ENCODE results near the gene DESI2.

The DESI2 gene

GRCh38 chr1:244651956-244652622 lies 837 bp upstream of the DESI2 start:
- ChIA-PET POLR2A (interaction anchor here (0.6 to 1.5 kb wide), 4 partner anchors 25 to 201 kb away, joined by 3 to 5 read pairs (median 4); no protein-coding TSS in a partner anchor), CTCF (interaction anchor here (0.5 to 2.6 kb wide), 6 partner anchors 13 to 904 kb away, joined by 3 to 13 read pairs (median 5); no protein-coding TSS in a partner anchor)
- Histone ChIP-seq H3K27ac (ENCODE audit: extremely low read depth, low read depth, low read length) (peak overlapping the region; percentile 18; the same call in 1 of the 2 replicates), H3K9me3 (ENCODE audit: control insufficient read depth, insufficient read depth, low read depth, low read length) (no peaks in the 10 kb centered on the region), H3K36me3 (ENCODE audit: control insufficient read depth in 2 of 2, insufficient read depth in 1 of 2, low read length in 2 of 2) (peaks cover 0 to 2% of the 10 kb centered on the region in 2 experiments; a peak in 2 of 3 replicates), H3K4me3 (ENCODE audit: low read depth, low read length) (peak overlapping the region; percentile 31), H3K4me1 (ENCODE audit: control insufficient read depth, insufficient read depth, low read length) (peaks cover 11% of the 10 kb centered on the region; the same call in 1 of the 2 replicates)
- TF ChIP-seq ZNF366 (tag by site-specific recombination; conservative IDR thresholded peaks at IDR 0.05), result peak; percentile 76
- TF ChIP-seq ZNF513 (tag by site-specific recombination; IDR thresholded peaks at IDR 0.05), result peak; percentile 69; the same call in 1 of the 2 replicates
- peak; percentile 88 for TF ChIP-seq ZNF24 (tag by site-specific recombination; IDR thresholded peaks at IDR 0.05)
- peak; percentile 68 for TF ChIP-seq ZNF580 (tag by site-specific recombination; IDR thresholded peaks at IDR 0.05)
- TF ChIP-seq ZNF692 (tag by site-specific recombination; IDR thresholded peaks at IDR 0.05), result peak; percentile 7; the same call in 1 of the 2 replicates
- TF ChIP-seq SCRT2 (tag by site-specific recombination; IDR thresholded peaks at IDR 0.05), result peak; percentile 63; the same call in 1 of the 2 replicates
- TF ChIP-seq ZNF792 (tag by site-specific recombination; IDR thresholded peaks at IDR 0.05), result no peak
- TF ChIP-seq IKZF3 (tag by site-specific recombination; IDR thresholded peaks at IDR 0.05), result peak; percentile 27; the same call in 1 of the 2 replicates
- 0 out of 2 replicates have a peak, but pooled peaks have one; percentile 37 for TF ChIP-seq ZSCAN4 (tag by site-specific recombination; IDR thresholded peaks at IDR 0.05)
- peak; percentile 51 for TF ChIP-seq ZNF843 (tag by site-specific recombination; IDR thresholded peaks at IDR 0.05)
- TF ChIP-seq REPIN1 (tag by site-specific recombination; IDR thresholded peaks at IDR 0.05; ENCODE audit: low read depth), result peak; percentile 83
- peak; percentile 62; the same call in 1 of the 2 replicates for TF ChIP-seq ZNF391 (tag by site-specific recombination; IDR thresholded peaks at IDR 0.05; ENCODE audit: borderline replicate concordance, low read depth)
- peak; percentile 95 for TF ChIP-seq ZNF2 (tag by site-specific recombination; IDR thresholded peaks at IDR 0.05)
- TF ChIP-seq ZNF394 (tag by site-specific recombination; IDR thresholded peaks at IDR 0.05; ENCODE audit: borderline replicate concordance), result peak; percentile 56; the same call in 1 of the 2 replicates
- 0 out of 2 replicates have a peak, but pooled peaks have one; percentile 5 for TF ChIP-seq KLF1 (tag by site-specific recombination; IDR thresholded peaks at IDR 0.05)
- no peak for TF ChIP-seq ZNF404 (tag by site-specific recombination; IDR thresholded peaks at IDR 0.05)
- TF ChIP-seq ZNF704 (tag by site-specific recombination; IDR thresholded peaks at IDR 0.05), result no peak
- peak; percentile 98; the same call in 1 of the 2 replicates for TF ChIP-seq ZNF501 (tag by site-specific recombination; IDR thresholded peaks at IDR 0.05)
- no peak for TF ChIP-seq KLF7 (tag by site-specific recombination; IDR thresholded peaks at IDR 0.05; ENCODE audit: borderline replicate concordance)
- peak; percentile 49; the same call in 1 of the 2 replicates for TF ChIP-seq ZNF664 (tag by site-specific recombination; IDR thresholded peaks at IDR 0.05)
- TF ChIP-seq HOXD13 (CRISPR knock-in tag; IDR thresholded peaks at IDR 0.05; ENCODE audit: borderline replicate concordance), result no peak
- peak; percentile 94 for TF ChIP-seq ZFP37 (tag by site-specific recombination; IDR thresholded peaks at IDR 0.05)
- TF ChIP-seq SP7 (tag by site-specific recombination; IDR thresholded peaks at IDR 0.05), result peak; percentile 81; the same call in 1 of the 2 replicates
- TF ChIP-seq ZNF629 (tag by site-specific recombination; IDR thresholded peaks at IDR 0.05), result peak; percentile 63; the same call in 1 of the 2 replicates
- TF ChIP-seq ZEB2 (tag by site-specific recombination; IDR thresholded peaks at IDR 0.05), result 0 out of 2 replicates have a peak, but pooled peaks have one; percentile 91
- no peak for TF ChIP-seq ZNF146 (tag by site-specific recombination; IDR thresholded peaks at IDR 0.05)
- TF ChIP-seq BCL11B (tag by site-specific recombination; IDR thresholded peaks at IDR 0.05; ENCODE audit: low read depth), result no peak
- peak; percentile 56; the same call in 1 of the 2 replicates for TF ChIP-seq GFI1B (tag by site-specific recombination; IDR thresholded peaks at IDR 0.05)
- TF ChIP-seq ZNF239 (tag by site-specific recombination; IDR thresholded peaks at IDR 0.05), result no peak

Measured in HEK293 (cell line).